SK-N-MC (cell line): ENCODE results near the gene MRPL30.

Source experiments
- EZH2 ChIP-seq: fragments of 200-600 bp; sonication (generic); IDR thresholded peaks from one replicate; pipeline ENCODE4 v1.6.1; 2017; ENCODE audit warnings: antibody characterized with exemption
- POLR2AphosphoS5 ChIP-seq: IDR thresholded peaks from 2 replicates; pipeline ENCODE4 v1.6.1; 2012; ENCODE audit warnings: mild to moderate bottlenecking, low read depth, low read length, borderline replicate concordance

DNA sequence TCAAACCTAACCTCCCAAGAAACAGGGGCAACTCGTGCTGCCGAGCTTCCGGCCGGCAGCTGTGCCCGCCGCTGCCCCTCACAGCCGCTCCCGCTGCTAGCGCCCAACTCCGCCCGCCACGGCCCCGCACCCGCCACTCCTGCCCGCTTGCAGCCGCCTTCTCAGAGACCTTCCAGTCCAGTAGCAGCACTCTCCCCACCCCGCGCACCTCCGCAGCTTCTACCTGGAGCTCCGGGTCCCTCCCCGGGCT is 40.2 kb upstream of the MRPL30 start:
- TF ChIP-seq POLR2AphosphoS5, result no peak
- TF ChIP-seq EZH2, result no peak
